Kidney epithelial cell (primary cell): Measurements from ENCODE around the gene CDKN2B. TPM values are rescaled to one million over a fixed set of nuclear protein-coding genes. Genes with fewer than 3 reads are reported as not detected.

Experiments used
- DNase-seq: peaks from one replicate; pipeline ENCODE4 v3.0.0-alpha.2; 2010; ENCODE audit warnings: low read depth
- H3K27me3 ChIP-seq: 2 replicates; pipeline ENCODE4 v1.6.0; 2011; ENCODE audit warnings: low read length; ENCODE audit not compliant: control insufficient read depth, insufficient read depth
- H3K36me3 ChIP-seq: 2 replicates; pipeline ENCODE4 v1.5.1; 2011; ENCODE audit warnings: low read length; ENCODE audit not compliant: control insufficient read depth, insufficient read depth
- H3K4me3 ChIP-seq: 2 replicates; pipeline ENCODE4 v1.5.1; 2011; ENCODE audit warnings: low read depth, mild to moderate bottlenecking, control low read depth, low read length
- total RNA-seq: library from RNA; depleted of rRNA; stranded (reverse); fragments of >200 nt; gene quantifications from 2 replicates; pipeline ENCODE4 v1.2.3, GENCODE V29; 2015
- TF ChIP-seq, protein P1 (sequence below): IDR thresholded peaks from 2 replicates; pipeline ENCODE4 v1.5.1; 2011; ENCODE audit warnings: mild to moderate bottlenecking, moderate library complexity, low read length, control low read depth, inconsistent platforms; ENCODE audit not compliant: insufficient read depth, poor library complexity, severe bottlenecking

The CDKN2B gene
- total RNA-seq, 1 donor from 2014 or later, result 16.7 TPM

DNA sequence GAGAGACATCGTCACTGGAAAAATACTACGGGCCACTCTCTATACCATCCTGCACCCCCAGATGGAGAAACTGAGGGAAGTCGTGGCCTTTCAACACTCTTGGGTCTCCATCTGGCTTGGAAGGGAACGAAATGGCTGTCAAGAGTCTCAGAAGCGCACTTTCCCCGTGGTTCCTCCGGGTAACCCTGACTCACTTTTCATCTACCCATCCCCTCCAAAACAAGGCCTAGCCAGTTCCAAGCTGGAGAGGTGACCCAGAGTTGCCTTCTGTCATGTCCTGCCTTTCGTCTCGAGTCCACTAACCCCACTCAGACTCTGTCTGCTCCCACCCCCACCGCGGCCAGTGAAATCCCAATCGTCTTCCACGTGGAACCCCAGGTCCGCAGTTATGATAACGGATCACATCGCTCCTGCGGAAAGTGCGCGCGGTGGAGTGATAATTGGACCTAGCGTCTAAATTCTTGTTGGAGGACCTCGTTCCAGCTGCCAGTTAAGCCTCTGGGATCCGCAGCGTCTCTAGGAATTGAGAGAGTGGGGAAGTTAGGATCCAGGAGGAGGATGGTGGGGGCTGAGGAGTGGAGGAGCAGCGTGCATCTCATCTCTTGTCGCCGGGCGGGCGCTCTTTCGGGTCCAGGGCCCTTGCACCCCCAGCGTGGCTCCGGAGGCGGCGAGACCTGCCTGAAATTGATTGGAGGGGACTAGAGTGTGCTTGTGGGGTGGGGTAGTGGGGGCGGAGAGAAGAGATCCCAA is 19.5 kb downstream of the CDKN2B start:
- H3K27me3 ChIP-seq, result peaks cover 10% of the 10 kb centered on the region

GRCh38 chr9:21988056-21988990 is 20.8 kb downstream of the CDKN2B start:
- peaks cover 10% of the 10 kb centered on the region for H3K27me3 ChIP-seq
- H3K36me3 ChIP-seq, result no peaks in the 10 kb centered on the region
- TF ChIP-seq, protein P1, sequence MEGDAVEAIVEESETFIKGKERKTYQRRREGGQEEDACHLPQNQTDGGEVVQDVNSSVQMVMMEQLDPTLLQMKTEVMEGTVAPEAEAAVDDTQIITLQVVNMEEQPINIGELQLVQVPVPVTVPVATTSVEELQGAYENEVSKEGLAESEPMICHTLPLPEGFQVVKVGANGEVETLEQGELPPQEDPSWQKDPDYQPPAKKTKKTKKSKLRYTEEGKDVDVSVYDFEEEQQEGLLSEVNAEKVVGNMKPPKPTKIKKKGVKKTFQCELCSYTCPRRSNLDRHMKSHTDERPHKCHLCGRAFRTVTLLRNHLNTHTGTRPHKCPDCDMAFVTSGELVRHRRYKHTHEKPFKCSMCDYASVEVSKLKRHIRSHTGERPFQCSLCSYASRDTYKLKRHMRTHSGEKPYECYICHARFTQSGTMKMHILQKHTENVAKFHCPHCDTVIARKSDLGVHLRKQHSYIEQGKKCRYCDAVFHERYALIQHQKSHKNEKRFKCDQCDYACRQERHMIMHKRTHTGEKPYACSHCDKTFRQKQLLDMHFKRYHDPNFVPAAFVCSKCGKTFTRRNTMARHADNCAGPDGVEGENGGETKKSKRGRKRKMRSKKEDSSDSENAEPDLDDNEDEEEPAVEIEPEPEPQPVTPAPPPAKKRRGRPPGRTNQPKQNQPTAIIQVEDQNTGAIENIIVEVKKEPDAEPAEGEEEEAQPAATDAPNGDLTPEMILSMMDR, result no peak
- no peak for DNase-seq
- H3K4me3 ChIP-seq, result no peak overlapping the region

More for the DNA sequence above, 19.5 kb downstream of the CDKN2B start:
- no peak overlapping the region for H3K4me3 ChIP-seq
- TF ChIP-seq, protein P1, result no peak
- no peaks in the 10 kb centered on the region for H3K36me3 ChIP-seq
- DNase-seq, result no peak

- TF ChIP-seq, protein P1, result no peak
- no peak for DNase-seq
- H3K27me3 ChIP-seq, result peaks cover 10% of the 10 kb centered on the region
- no peak overlapping the region for H3K4me3 ChIP-seq
- H3K36me3 ChIP-seq, result no peaks in the 10 kb centered on the region
Measured at GRCh38 chr9:21985964-21986667, 23.0 kb downstream of the CDKN2B start.

GRCh38 chr9:21984101-21984500 is 25.0 kb downstream of the CDKN2B start:
- H3K4me3 ChIP-seq, result no peak overlapping the region
- no peak for DNase-seq
- peaks cover 7% of the 10 kb centered on the region for H3K27me3 ChIP-seq
- TF ChIP-seq, protein P1, result no peak
- no peaks in the 10 kb centered on the region for H3K36me3 ChIP-seq

DNA sequence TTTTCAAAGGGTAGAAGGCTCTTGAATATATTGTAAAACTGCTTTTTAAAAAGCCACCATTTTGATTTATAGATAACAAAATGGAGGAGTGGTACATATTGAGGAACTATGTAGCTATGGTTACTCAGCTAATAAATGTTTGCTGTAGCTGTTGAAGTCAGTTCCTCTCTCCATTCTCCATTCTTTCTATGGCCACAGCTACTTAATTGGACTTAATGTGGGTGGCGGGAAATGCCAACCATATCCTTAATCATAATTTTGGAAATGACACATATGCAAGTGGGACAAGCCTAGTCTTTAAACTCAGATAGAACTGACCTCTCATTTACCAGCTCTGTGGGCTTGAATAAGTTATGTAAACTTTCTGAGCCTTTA is 25.6 kb downstream of the CDKN2B start:
- H3K36me3 ChIP-seq, result no peaks in the 10 kb centered on the region
- H3K4me3 ChIP-seq, result no peak overlapping the region
- H3K27me3 ChIP-seq, result peaks cover 7% of the 10 kb centered on the region
- TF ChIP-seq, protein P1, result no peak
- DNase-seq, result no peak
